RWPE1 (cell line): Measurements from ENCODE around the gene LRRIQ3.
A peak's percentile ranks its signal among the peaks of the same experiment; 100 is the strongest.

Experiments used
- CTCF ChIA-PET: fragments of 350-600 bp; sonication (Branson Sonifier 250); formaldehyde crosslinking; extraction: SDS; loops from one replicate; lab custom pipeline; 2021; lab: Yijun Ruan, JAX
- POLR2A ChIA-PET: fragments of 400-600 bp; formaldehyde crosslinking; extraction: SDS; loops from one replicate; lab custom pipeline; 2020; ENCODE audit warnings: antibody characterized with exemption; ENCODE audit not compliant: low non-redundant PET; lab: Yijun Ruan, JAX
- DNase-seq: peaks from one replicate; pipeline ENCODE4 v3.0.0; 2012; ENCODE audit warnings: low spot score
- H3K27ac ChIP-seq: fragments of 450-650 bp; 2 replicates; pipeline ENCODE4 v1.5.1; 2017
- TF ChIP-seq, protein P1 (sequence below): fragments of 450-650 bp; conservative IDR thresholded peaks from 2 replicates; pipeline ENCODE4 v1.5.1; 2017; ENCODE audit warnings: low read depth, mild to moderate bottlenecking

LRRIQ3 gene

DNA sequence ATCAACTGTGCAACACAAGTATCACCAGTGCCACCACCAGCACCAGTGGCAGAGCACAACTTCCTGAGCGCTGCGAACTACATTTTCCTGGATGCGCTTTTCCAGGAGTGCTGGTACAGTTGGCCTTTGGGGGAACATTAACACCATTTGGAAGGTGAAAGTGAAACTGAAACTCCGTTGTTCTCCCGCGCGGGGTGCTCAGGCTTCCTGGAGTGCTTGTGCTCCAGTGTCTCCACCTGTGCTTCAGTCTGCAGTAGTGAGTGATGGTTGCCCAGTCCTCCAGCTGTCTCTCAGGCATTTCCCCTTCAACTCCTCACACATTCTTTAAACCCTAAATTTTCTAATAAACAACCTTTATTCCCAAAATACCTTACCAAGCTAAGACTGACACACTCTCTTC is 187.8 kb downstream of the LRRIQ3 start:
- no peak overlapping the region for H3K27ac ChIP-seq
- CTCF ChIA-PET, result no interaction called here

DNA sequence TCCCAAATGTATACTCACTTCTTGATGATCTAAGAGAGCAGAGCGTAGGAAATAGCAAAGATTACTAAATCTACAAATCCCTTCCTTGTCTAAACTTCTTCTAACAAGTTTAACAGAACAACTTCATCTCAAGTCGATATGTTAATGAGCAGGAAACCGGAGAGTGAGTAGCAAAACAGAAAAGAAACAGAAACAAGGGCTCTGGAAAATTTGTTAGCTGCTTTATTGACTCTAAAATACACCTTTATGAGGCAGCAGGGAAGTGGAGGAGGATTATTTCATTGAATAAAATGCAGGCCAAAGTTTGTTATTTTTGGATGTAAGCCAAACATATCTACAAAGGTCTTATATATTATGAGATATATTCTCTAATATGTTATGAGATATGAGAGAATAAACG is 192.4 kb downstream of the LRRIQ3 start:
- DNase-seq, result no peak
- TF ChIP-seq, protein P1, sequence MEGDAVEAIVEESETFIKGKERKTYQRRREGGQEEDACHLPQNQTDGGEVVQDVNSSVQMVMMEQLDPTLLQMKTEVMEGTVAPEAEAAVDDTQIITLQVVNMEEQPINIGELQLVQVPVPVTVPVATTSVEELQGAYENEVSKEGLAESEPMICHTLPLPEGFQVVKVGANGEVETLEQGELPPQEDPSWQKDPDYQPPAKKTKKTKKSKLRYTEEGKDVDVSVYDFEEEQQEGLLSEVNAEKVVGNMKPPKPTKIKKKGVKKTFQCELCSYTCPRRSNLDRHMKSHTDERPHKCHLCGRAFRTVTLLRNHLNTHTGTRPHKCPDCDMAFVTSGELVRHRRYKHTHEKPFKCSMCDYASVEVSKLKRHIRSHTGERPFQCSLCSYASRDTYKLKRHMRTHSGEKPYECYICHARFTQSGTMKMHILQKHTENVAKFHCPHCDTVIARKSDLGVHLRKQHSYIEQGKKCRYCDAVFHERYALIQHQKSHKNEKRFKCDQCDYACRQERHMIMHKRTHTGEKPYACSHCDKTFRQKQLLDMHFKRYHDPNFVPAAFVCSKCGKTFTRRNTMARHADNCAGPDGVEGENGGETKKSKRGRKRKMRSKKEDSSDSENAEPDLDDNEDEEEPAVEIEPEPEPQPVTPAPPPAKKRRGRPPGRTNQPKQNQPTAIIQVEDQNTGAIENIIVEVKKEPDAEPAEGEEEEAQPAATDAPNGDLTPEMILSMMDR, result no peak
- CTCF ChIA-PET, result no interaction called here
- POLR2A ChIA-PET, result no interaction called here
- no peak overlapping the region for H3K27ac ChIP-seq

More for the DNA sequence above, 187.8 kb downstream of the LRRIQ3 start:
- TF ChIP-seq, protein P1, result no peak
- POLR2A ChIA-PET, result no interaction called here
- DNase-seq, result no peak

DNA sequence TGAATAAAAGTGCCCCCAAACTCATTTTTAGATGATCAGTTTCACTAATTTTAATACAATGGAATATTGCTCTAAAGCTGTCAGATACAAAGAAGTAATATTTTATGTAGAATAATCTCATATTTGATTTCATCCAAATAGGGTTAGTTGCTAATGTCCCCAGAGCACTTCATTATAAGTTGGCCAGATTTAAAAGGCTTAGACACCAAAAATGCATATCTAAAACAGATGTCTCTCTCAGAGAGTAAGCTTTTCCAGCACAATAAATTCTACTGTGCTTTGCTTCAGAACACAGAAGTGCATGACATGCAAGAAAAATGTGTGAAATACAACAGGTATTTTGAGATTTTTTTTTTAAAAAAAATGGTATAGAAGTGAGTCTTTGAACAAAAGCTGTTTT is 194.2 kb downstream of the LRRIQ3 start:
- H3K27ac ChIP-seq, result no peak overlapping the region
- TF ChIP-seq, protein P1, result no peak
- ChIA-PET POLR2A (no interaction called here), CTCF (no interaction called here)
- no peak for DNase-seq

DNA sequence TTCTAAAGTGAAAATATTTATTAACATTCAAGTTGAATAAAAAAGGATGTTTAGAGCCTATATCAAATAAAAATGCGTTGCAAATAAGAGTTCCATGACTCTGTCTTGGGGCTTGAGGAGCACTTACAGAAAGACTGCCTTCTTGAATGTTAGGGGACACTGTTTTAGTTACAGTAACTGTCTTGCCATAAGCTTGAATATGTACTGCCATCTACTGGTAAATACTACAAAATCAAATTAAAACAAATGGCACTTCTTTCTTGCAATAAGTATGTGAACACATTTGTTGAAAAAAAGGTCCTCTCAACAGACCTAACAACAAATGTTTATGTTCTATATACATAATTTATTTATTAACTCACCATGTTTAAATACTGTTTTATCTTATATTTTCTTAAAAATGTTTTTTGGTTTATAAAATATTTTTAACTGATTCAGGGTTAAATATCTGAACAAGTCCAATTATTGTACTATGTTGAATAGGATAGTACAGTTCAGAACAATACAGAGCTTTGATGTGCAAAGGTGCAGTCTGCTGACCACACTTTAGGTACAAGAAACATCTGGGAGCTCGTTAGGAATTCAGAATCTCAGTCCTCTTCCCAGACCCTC is 199.5 kb downstream of the LRRIQ3 start:
- POLR2A ChIA-PET, result no interaction called here
- no peak overlapping the region for H3K27ac ChIP-seq
- TF ChIP-seq, protein P1, result peak; percentile 46
- CTCF ChIA-PET, result interaction anchor here (0.5 kb wide), 1 partner anchor 462 kb away, joined by 5 read pairs; no protein-coding TSS in a partner anchor
- DNase-seq, result peak; percentile 3

DNA sequence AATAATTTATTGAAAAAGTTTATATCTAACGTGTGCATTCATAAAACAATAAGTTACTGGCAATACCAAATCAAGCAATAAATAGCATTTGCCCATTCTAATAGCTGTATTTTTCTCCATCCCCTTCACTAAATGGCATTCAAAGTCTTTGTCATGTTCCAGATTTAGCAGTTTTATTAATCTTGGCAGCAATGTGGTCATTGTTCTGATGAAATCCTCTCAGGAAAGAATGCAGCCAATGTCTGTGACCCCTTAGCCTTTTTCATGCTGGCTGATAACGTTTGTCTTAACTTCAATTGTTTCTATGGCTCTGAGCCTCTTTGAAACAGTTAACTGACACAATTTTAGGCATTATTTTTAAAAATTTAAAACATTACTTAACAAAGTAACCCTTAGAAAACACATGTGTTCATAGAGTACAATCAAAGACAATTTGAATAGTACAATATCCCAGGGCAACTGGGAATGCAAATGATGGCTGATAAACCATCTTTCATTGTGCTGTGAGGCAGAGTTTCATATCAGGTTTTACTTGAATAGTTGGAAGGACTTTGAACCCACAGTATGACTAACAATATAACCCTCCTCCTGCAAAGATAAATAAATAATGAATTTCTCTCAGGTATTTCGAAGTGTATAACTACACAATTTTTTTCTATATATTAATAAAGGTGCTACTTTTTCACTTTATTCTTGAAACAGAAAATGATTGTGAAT is 217.5 kb downstream of the LRRIQ3 start:
- H3K27ac ChIP-seq, result no peak overlapping the region
- TF ChIP-seq, protein P1, result no peak
- ChIA-PET CTCF (no interaction called here), POLR2A (no interaction called here)
- DNase-seq, result no peak

DNA sequence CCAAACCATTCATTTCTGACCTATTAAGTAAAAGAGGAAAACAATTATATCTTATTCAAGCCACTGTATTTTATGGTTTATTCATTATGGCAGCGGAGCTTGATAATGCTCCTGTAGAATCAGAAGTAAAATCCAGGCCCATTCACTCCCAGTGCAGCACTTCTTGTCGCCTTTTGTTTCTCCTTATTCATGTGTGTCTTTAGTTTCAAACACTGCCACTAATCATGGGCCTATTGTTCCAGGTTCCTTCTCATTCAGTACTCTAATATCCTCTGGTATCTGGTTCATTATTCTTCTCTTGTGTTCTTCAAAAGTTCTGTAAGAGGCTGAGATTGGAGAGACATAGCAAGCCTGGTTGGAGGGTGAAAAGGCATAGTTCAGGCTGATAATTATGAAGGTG is 218.3 kb downstream of the LRRIQ3 start:
- H3K27ac ChIP-seq, result no peak overlapping the region
- ChIA-PET POLR2A (no interaction called here), CTCF (no interaction called here)
- TF ChIP-seq, protein P1, result no peak
- DNase-seq, result no peak
